Adrenal gland (tissue), 12 donors: ENCODE measurements around the gene SPRYD7. TPM values are rescaled to one million over a fixed set of nuclear protein-coding genes. Genes with fewer than 3 reads are reported as not detected.

Experiments used
- DNase-seq, 7 donors: peaks; one replicate each; pipeline ENCODE4 v3.0.0-alpha.2; 2019 to 2020
- H3K27ac ChIP-seq, 5 donors: fragments of 200-600 bp; sonication (generic) in 4 of 5; 1 replicate in 3 of 5; 2 replicates in 2 of 5; pipeline versions ENCODE4 v1.5.1 to v1.8.0; 2016 to 2020; ENCODE audit warnings: mild to moderate bottlenecking in 1 of 5
- H3K27me3 ChIP-seq: fragments of 200-600 bp; 2 replicates; pipeline ENCODE4 v1.8.0; 2021
- H3K36me3 ChIP-seq, 2 donors: fragments of 200-600 bp; replicated peaks in 1 of 2; 1 replicate in 1 of 2; 2 replicates in 1 of 2; pipeline versions ENCODE4 v1.5.1 to v1.8.0; 2018 to 2022
- H3K4me1 ChIP-seq, 2 donors: fragments of 200-600 bp; replicated peaks in 1 of 2; 1 replicate in 1 of 2; 2 replicates in 1 of 2; pipeline versions ENCODE4 v1.5.1 to v1.8.0; 2018 to 2021
- H3K4me3 ChIP-seq, 4 donors: fragments of 200-600 bp; sonication (generic) in 3 of 4; one replicate each; pipeline ENCODE4 v1.5.1; 2016 to 2018
- H3K9me3 ChIP-seq, 3 donors: fragments of 200-600 bp; sonication (generic) in 1 of 3; replicated peaks in 1 of 3; 1 replicate in 2 of 3; 2 replicates in 1 of 3; pipeline versions ENCODE4 v1.5.1 to v1.8.0; 2016 to 2021
- POLR2A ChIP-seq, 2 donors: fragments of 450-650 bp; IDR thresholded peaks; one replicate each; pipeline ENCODE4 v1.6.1; 2017; ENCODE audit warnings: antibody characterized with exemption in 2 of 2, mild to moderate bottlenecking in 2 of 2, moderate library complexity in 1 of 2
- WGBS, 4 donors: extraction: QIAGEN DNeasy Blood & Tissue Kit in 2 of 4; methylation state at CpG; one replicate each; pipeline versions ENCODE4 v1.1.5 to v1.1.7; 2013 to 2017; 5-methylcytosine and 5-hydroxymethylcytosine counted together
- intact Hi-C, 2 donors: fragments of 100-400 bp; cut with DNase I; formaldehyde crosslinking; loops; one replicate each; pipeline versions ENCODE4 v1.14.1 to v1.15.0; 2022 to 2023
- polyA plus RNA-seq, 3 donors: library from polyadenylated mRNA; stranded (reverse); fragments of 200-250 nt in 2 of 3; fragments of 350-450 nt in 1 of 3; fragmentation: Illumina TruSeq in 1 of 3; extraction: RNeasy Lipid Tissue Mini Kit (QIAGEN cat#74804) in 1 of 3; gene quantifications; one replicate each; pipeline ENCODE4 v1.2.3, GENCODE V29; 2013 to 2014
- total RNA-seq, 9 donors: library from RNA; depleted of rRNA in 4 of 9; stranded (reverse); fragments of >200 nt in 4 of 9; fragments of 120-200 nt in 1 of 9; fragmentation: NEBNext Ultra II Directional in 1 of 9; extraction: Animal tissue kit (Norgen Biotek cat#: 25700) in 1 of 9; gene quantifications; one replicate each; pipeline versions ENCODE4 v1.1.0 to v1.2.4, GENCODE V29; 2013 to 2023
- TF ChIP-seq, protein P1 (sequence below), 6 experiments: fragments of 450-650 bp in 4 of 6; fragments of 200-600 bp in 2 of 6; sonication (generic) in 1 of 6; IDR thresholded peaks; 1 replicate in 5 of 6; 2 replicates in 1 of 6; pipeline versions ENCODE4 v1.5.1 to v1.8.0; 2016 to 2021; ENCODE audit warnings: antibody characterized with exemption in 6 of 6, mild to moderate bottlenecking in 2 of 6, moderate library complexity in 1 of 6
- donor health status: healthy with polysubstance abuse.
- donor health status: Bipolar disorder and iron deficiency.
- donor health status: DM: yes; HTN: yes; CAD: no.
- donor health status: DM: no; HTN: no; CAD: no.
- donor health status: DM: no; HTN: no; CAD: no.
- donor health status: DM: yes; HTN: yes; CAD: no.

The SPRYD7 gene
- total and polyA plus RNA-seq, 12 donors = 5.9 to 18.5 (median 8.1) TPM

DNA sequence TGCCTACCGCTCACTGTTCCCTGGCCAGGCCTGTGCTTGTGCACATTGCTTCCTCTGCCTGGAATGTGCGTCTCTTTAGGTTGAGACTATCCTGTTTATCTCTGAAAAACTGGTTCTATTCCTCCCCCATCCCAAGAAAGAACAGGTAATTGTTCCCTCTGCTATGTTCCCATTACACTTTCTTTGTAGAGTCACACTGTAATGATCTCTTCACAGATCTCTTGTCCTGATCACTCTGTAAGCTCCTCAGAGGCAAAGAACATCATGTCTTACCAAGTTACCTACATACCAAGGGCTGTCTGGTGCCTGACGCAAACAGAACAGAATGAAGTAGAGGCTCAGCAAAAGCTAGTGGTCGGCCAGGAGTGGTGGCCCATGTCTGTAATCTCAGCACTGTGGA, 40.3 kb downstream of the SPRYD7 start:
- 89 to 93% (median 92%) methylated on average over 4 of the region's 4 CpGs for WGBS, 4 donors
- H3K36me3 ChIP-seq = no peaks in the 10 kb centered on the region

DNA sequence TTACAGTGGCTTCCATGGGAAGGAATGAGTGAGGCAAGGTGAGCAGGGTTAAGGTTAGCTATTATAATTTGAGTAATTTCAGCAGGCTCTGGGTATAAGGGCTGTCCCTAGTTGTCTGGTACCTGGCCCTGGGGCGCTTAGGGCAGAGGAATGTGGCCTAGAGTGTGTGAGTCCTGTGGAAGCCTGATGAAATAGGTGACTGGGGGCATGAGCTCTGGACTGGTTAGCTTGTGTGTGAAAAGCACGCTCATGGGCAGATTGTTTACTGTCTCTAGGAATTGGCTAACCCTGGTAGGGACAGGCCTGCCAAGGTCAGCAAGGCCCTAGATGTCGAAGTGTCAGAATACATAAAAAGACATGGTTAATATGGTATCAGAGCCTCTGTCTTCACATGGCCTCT, 42.5 kb downstream of the SPRYD7 start:
- DNase-seq = no peak
- Histone ChIP-seq H3K4me3 (no peak overlapping the region), H3K9me3 (no peaks in the 10 kb centered on the region), H3K4me1 (no peaks in the 10 kb centered on the region), H3K36me3 (no peaks in the 10 kb centered on the region), H3K27me3 (no peaks in the 10 kb centered on the region), H3K27ac (no peak overlapping the region)
- intact Hi-C loops = no loop called here
- no peak for TF ChIP-seq POLR2A (IDR thresholded peaks at IDR 0.05)
- TF ChIP-seq, protein P1, sequence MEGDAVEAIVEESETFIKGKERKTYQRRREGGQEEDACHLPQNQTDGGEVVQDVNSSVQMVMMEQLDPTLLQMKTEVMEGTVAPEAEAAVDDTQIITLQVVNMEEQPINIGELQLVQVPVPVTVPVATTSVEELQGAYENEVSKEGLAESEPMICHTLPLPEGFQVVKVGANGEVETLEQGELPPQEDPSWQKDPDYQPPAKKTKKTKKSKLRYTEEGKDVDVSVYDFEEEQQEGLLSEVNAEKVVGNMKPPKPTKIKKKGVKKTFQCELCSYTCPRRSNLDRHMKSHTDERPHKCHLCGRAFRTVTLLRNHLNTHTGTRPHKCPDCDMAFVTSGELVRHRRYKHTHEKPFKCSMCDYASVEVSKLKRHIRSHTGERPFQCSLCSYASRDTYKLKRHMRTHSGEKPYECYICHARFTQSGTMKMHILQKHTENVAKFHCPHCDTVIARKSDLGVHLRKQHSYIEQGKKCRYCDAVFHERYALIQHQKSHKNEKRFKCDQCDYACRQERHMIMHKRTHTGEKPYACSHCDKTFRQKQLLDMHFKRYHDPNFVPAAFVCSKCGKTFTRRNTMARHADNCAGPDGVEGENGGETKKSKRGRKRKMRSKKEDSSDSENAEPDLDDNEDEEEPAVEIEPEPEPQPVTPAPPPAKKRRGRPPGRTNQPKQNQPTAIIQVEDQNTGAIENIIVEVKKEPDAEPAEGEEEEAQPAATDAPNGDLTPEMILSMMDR (IDR thresholded peaks at IDR 0.05) = no peak
- 82 to 97% (median 86%) methylated on average over 3 of the region's 3 CpGs for whole genome bisulfite sequencing, 4 donors

More for the DNA sequence above, 40.3 kb downstream of the SPRYD7 start:
- H3K4me3 ChIP-seq = no peak overlapping the region
- H3K9me3 ChIP-seq = no peaks in the 10 kb centered on the region
- TF ChIP-seq, protein P1 (IDR thresholded peaks at IDR 0.05) = no peak
- no peak for TF ChIP-seq POLR2A (IDR thresholded peaks at IDR 0.05)
- DNase-seq = no peak
- H3K27ac ChIP-seq = no peak overlapping the region
- intact Hi-C loops = no loop called here
- H3K27me3 ChIP-seq = no peaks in the 10 kb centered on the region
- H3K4me1 ChIP-seq = no peaks in the 10 kb centered on the region

DNA sequence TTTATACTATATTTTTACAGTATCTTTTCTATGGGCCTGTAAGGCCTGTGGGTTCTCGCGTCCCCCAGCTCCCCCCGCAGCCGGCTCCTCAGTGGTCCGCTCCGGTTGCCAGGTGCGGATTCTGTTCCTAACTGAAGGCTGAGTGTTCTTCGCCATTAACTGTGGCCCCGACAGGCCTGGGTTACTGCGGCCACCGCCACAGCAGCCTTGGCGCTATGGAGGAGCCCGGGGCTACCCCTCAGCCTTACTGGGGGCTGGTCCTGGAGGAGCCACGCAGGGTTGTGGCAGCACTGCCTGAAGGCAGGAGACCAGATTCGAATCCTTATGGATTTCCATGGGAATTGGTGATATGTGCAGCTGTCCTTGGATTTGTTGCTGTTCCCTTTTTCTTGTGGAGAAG, 45.8 kb downstream of the SPRYD7 start:
- Histone ChIP-seq H3K4me1 (no peaks in the 10 kb centered on the region), H3K27ac (no peak overlapping the region), H3K9me3 (no peaks in the 10 kb centered on the region), H3K36me3 (no peaks in the 10 kb centered on the region), H3K27me3 (no peaks in the 10 kb centered on the region), H3K4me3 (no peak overlapping the region)
- intact Hi-C loops = no loop called here
- DNase-seq = no peak
- 90 to 92% (median 90%) methylated on average over 15 of the region's 15 CpGs for WGBS, 4 donors
- TF ChIP-seq, protein P1 (IDR thresholded peaks at IDR 0.05) = no peak
- no peak for TF ChIP-seq POLR2A (IDR thresholded peaks at IDR 0.05)

DNA sequence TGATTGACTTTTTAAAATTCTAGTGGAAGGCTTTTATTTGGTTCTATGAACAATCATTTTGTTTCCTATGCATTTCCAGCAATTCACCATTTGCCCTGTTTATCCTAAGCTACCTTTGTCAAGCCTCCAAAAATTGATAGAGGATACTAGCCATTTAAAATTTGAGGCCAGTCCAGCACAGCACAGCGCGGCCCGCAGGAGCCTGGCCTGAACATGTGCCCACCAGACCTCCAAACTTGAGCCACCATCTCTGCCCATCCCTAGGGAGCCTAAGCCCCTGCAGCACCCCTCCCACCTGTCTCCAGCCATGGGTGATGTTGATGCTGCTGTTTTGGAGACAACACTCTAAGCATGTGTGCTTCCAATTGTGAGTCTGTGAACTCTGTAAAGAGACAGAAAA, 57.5 kb downstream of the SPRYD7 start:
- intact Hi-C loops = no loop called here
- H3K27ac ChIP-seq = no peak overlapping the region
- H3K27me3 ChIP-seq = no peaks in the 10 kb centered on the region
- no peak overlapping the region for H3K4me3 ChIP-seq
- no peaks in the 10 kb centered on the region for H3K4me1 ChIP-seq
- 83 to 99% (median 96%) methylated on average over 3 of the region's 3 CpGs for WGBS, 4 donors
- H3K9me3 ChIP-seq = peaks cover 0 to 5% (median 0%) of the 10 kb centered on the region in 3 donors
- no peaks in the 10 kb centered on the region for H3K36me3 ChIP-seq
- TF ChIP-seq, protein P1 (IDR thresholded peaks at IDR 0.05) = no peak
- TF ChIP-seq POLR2A (IDR thresholded peaks at IDR 0.05) = no peak
- DNase-seq = no peak
